ENCODE data around the gene RANGAP1. TPM values are rescaled to one million over a fixed set of nuclear protein-coding genes. Genes with fewer than 3 reads are reported as not detected.

The RANGAP1 gene
- total and polyA plus RNA-seq, 2 of the 8 experiments (the other 6 are each of a cell fraction or from before 2014, with no cell fraction given): 121 to 171 TPM

- H3K4me1 ChIP-seq (replicated peaks in 1 of 4; ENCODE audit: control insufficient read depth in 3 of 4, insufficient read depth in 4 of 4, low read length in 3 of 4): peaks cover 0 to 4% (median 0%) of the 10 kb centered on the region in 4 experiments; a peak in 2 of 7 replicates
- H3K9ac ChIP-seq (replicated peaks in 1 of 4; ENCODE audit: extremely low read depth in 1 of 4, low read depth in 3 of 4, low read length in 3 of 4): no peak overlapping the region
- no peak overlapping the region for H3K23ac ChIP-seq (ENCODE audit: insufficient read length)
- H3K4me3 ChIP-seq (ENCODE audit: extremely low read depth in 1 of 4, insufficient read depth in 2 of 4, low read depth in 3 of 4, low read length in 4 of 4): no peak overlapping the region
- ChIA-PET CTCF (ENCODE audit: partially characterized antibody) (interaction anchor here (0.8 kb wide), 1 partner anchor 13 kb away, joined by 4 read pairs; no protein-coding TSS in a partner anchor), POLR2A (ENCODE audit: partially characterized antibody) (no interaction called here)
- H2AK5ac ChIP-seq (ENCODE audit: low read depth, low read length): no peak overlapping the region
- no peak overlapping the region for H4K5ac ChIP-seq (ENCODE audit: insufficient read length, low read depth, low read length)
- H3K23me2 ChIP-seq (ENCODE audit: low read depth, low read length): peaks cover 7% of the 10 kb centered on the region
- no peak overlapping the region for H3K4me2 ChIP-seq (ENCODE audit: insufficient read depth in 1 of 2, low read depth in 2 of 2, low read length in 2 of 2)
- peaks cover 0 to 10% (median 5%) of the 10 kb centered on the region in 4 experiments; a peak in 5 of 7 replicates for H3K27me3 ChIP-seq (replicated peaks in 1 of 4; ENCODE audit: control insufficient read depth in 3 of 4, extremely low read depth in 1 of 4, insufficient read depth in 3 of 4, low read length in 3 of 4)
- DNase-seq (ENCODE audit: low read depth in 1 of 2, low spot score in 2 of 2): no peak
- H2BK120ac ChIP-seq (replicated peaks; ENCODE audit: low read depth, low read length): no peak overlapping the region
- H3K18ac ChIP-seq (ENCODE audit: extremely low read depth, low read length): no peak overlapping the region
- no peak overlapping the region for H2BK15ac ChIP-seq (ENCODE audit: low read length)
- H3K4ac ChIP-seq (replicated peaks; ENCODE audit: insufficient read length, low read depth, low read length): no peak overlapping the region
- peaks cover 0 to 9% of the 10 kb centered on the region in 2 experiments; a peak in 2 of 4 replicates for H3K79me2 ChIP-seq (ENCODE audit: control insufficient read depth in 1 of 2, insufficient read depth in 2 of 2, low read length in 2 of 2)
- H4K20me1 ChIP-seq (replicated peaks in 1 of 2; ENCODE audit: control insufficient read depth in 1 of 2, insufficient read depth in 2 of 2, low read length in 2 of 2): no peaks in the 10 kb centered on the region
- no peak overlapping the region for H2BK20ac ChIP-seq (ENCODE audit: low read length)
- 96% methylated on average over 2 of the region's 2 CpGs; no CpG with 5 or more reads in 1 of the 2 experiments for WGBS, 2 experiments (ENCODE audit: extremely low coverage in 1 of 2, insufficient coverage in 1 of 2, insufficient read length in 1 of 2, insufficient replicate concordance in 2 of 2, low coverage in 1 of 2, low lambda C conversion rate in 2 of 2, missing lambda C conversion rate in 1 of 2)
- H3K14ac ChIP-seq (ENCODE audit: insufficient read length): no peak overlapping the region
- H4K8ac ChIP-seq (ENCODE audit: extremely low read depth, insufficient read depth, low read length): no peak overlapping the region
- H3K9me3 ChIP-seq (ENCODE audit: insufficient read depth in 2 of 2, low read depth in 1 of 2, low read length in 1 of 2): no peaks in the 10 kb centered on the region
- no peaks in the 10 kb centered on the region for H3K36me3 ChIP-seq (ENCODE audit: control insufficient read depth in 2 of 4, insufficient read depth in 4 of 4, low read length in 3 of 4)
- no peak overlapping the region for H2BK5ac ChIP-seq (ENCODE audit: low read depth, low read length)
- no peak overlapping the region for H2AFZ ChIP-seq (ENCODE audit: low read length)
- H3K79me1 ChIP-seq (ENCODE audit: low read depth, low read length): no peaks in the 10 kb centered on the region; the same call in 1 of the 2 replicates
- H3K56ac ChIP-seq (replicated peaks; ENCODE audit: insufficient read length, low read depth, low read length): no peak overlapping the region
- no peak overlapping the region for H4K91ac ChIP-seq (replicated peaks; ENCODE audit: insufficient read length, low read length)
- H2BK12ac ChIP-seq (ENCODE audit: low read depth, low read length): no peak overlapping the region
- FAIRE-seq: no peak
- H3K27ac ChIP-seq (ENCODE audit: low read depth, low read length): no peak overlapping the region
- TF ChIP-seq SP1 (IDR thresholded peaks at IDR 0.05; ENCODE audit: low read depth, low read length): no peak
- TF ChIP-seq YY1 (IDR thresholded peaks at IDR 0.05; ENCODE audit: low read depth, low read length): no peak
- TF ChIP-seq CBX8 (IDR thresholded peaks at IDR 0.05; ENCODE audit: borderline replicate concordance, low read depth, low read length): no peak
- TF ChIP-seq CBX5 (IDR thresholded peaks at IDR 0.05; ENCODE audit: low read depth, low read length): no peak
- no peak for TF ChIP-seq POLR2A (IDR thresholded peaks at IDR 0.05; ENCODE audit: control extremely low read depth in 1 of 2, low read depth in 2 of 2, low read length in 2 of 2)
- no peak for TF ChIP-seq TEAD4 (IDR thresholded peaks at IDR 0.05; ENCODE audit: low read depth, low read length)
- no peak for TF ChIP-seq SIRT6 (IDR thresholded peaks at IDR 0.05; ENCODE audit: low read length)
- no peak for TF ChIP-seq ASH2L (IDR thresholded peaks at IDR 0.05; ENCODE audit: low read length)
- no peak for TF ChIP-seq SAP30 (IDR thresholded peaks at IDR 0.05; ENCODE audit: insufficient read depth, insufficient replicate concordance, low read length)
- TF ChIP-seq KDM1A (IDR thresholded peaks at IDR 0.05; ENCODE audit: borderline replicate concordance, low read length): no peak
- TF ChIP-seq HDAC6 (IDR thresholded peaks at IDR 0.05; ENCODE audit: low read depth, low read length): no peak
- no peak for TF ChIP-seq POU5F1 (IDR thresholded peaks at IDR 0.05; ENCODE audit: low read depth, low read length)
- no peak for TF ChIP-seq TAF1 (IDR thresholded peaks at IDR 0.05; ENCODE audit: low read depth, low read length)
- no peak for TF ChIP-seq CHD1 (IDR thresholded peaks at IDR 0.05; ENCODE audit: low read depth, low read length)
- TF ChIP-seq TBP (IDR thresholded peaks at IDR 0.05; ENCODE audit: low read depth, low read length): no peak
- TF ChIP-seq RFX5 (IDR thresholded peaks at IDR 0.05; ENCODE audit: borderline replicate concordance, low read depth, low read length): no peak
These were observed 82.9 kb downstream of the RANGAP1 start for GRCh38 chr22:41203118-41203517.
